GM12878 (cell line): ENCODE data around the gene TENT4B. TPM values are rescaled to one million over a fixed set of nuclear protein-coding genes. Genes with fewer than 3 reads are reported as not detected.
A peak's percentile ranks its signal among the peaks of the same experiment; 100 is the strongest.

ENCODE experiments used
- CHD4 ChIP-seq: fragments of 200-600 bp; sonication (generic); IDR thresholded peaks from 2 replicates; pipeline ENCODE4 v1.6.1; 2016; ENCODE audit warnings: mild to moderate bottlenecking
- CTCF ChIP-seq, 3 experiments: IDR thresholded peaks in 2 of 3; conservative IDR thresholded peaks in 1 of 3; 2 replicates each; pipeline ENCODE4 v1.5.1; 2011; ENCODE audit warnings: low read depth in 3 of 3, low read length in 3 of 3, mild to moderate bottlenecking in 3 of 3, control low read depth in 2 of 3, moderate library complexity in 2 of 3, inconsistent platforms in 1 of 3, mixed read lengths in 1 of 3; ENCODE audit not compliant: control insufficient read depth in 2 of 3, insufficient read depth in 1 of 3; ENCODE audit errors: extremely low read depth in 1 of 3
- DPF2 ChIP-seq: fragments of 450-650 bp; IDR thresholded peaks from 2 replicates; pipeline ENCODE4 v1.6.1; 2017; ENCODE audit warnings: mild to moderate bottlenecking
- EGR1 ChIP-seq, 2 experiments: IDR thresholded peaks; 1 replicate in 1 of 2; 2 replicates in 1 of 2; pipeline ENCODE4 v1.6.1; 2011 to 2012; ENCODE audit warnings: low read depth in 2 of 2, low read length in 2 of 2, borderline replicate concordance in 1 of 2, mild to moderate bottlenecking in 1 of 2, moderate library complexity in 1 of 2
- ETV6 ChIP-seq, 2 experiments: fragments of 450-650 bp in 1 of 2; IDR thresholded peaks in 1 of 2; conservative IDR thresholded peaks in 1 of 2; 2 replicates each; pipeline ENCODE4 v1.6.1; 2014; ENCODE audit warnings: antibody characterized with exemption in 1 of 2, borderline replicate concordance in 1 of 2, low read depth in 1 of 2, mild to moderate bottlenecking in 1 of 2, moderate library complexity in 1 of 2
- GABPA ChIP-seq: IDR thresholded peaks from 2 replicates; pipeline ENCODE4 v1.6.1; 2014; ENCODE audit warnings: antibody characterized with exemption, low read depth, mild to moderate bottlenecking, inconsistent platforms
- IKZF2 ChIP-seq, 2 experiments: fragments of 450-650 bp; IDR thresholded peaks; 2 replicates each; pipeline ENCODE4 v1.6.1; 2017; ENCODE audit warnings: mild to moderate bottlenecking in 2 of 2, moderate library complexity in 2 of 2
- MTA2 ChIP-seq: fragments of 450-650 bp; IDR thresholded peaks from 2 replicates; pipeline ENCODE4 v1.6.1; 2016; ENCODE audit warnings: low read depth, mild to moderate bottlenecking, moderate library complexity
- PKNOX1 ChIP-seq: fragments of 450-650 bp; IDR thresholded peaks from 2 replicates; pipeline ENCODE4 v1.6.1; 2016; ENCODE audit warnings: mild to moderate bottlenecking
- RCOR1 ChIP-seq: conservative IDR thresholded peaks from 2 replicates; pipeline ENCODE4 v1.6.1; 2012; ENCODE audit warnings: low read depth, low read length, improper control_type of control experiment
- ZNF24 ChIP-seq: fragments of 450-650 bp; IDR thresholded peaks from 2 replicates; pipeline ENCODE4 v1.6.1; 2017; ENCODE audit warnings: antibody characterized with exemption, mild to moderate bottlenecking
- polyA plus RNA-seq, 11 experiments: library from polyadenylated mRNA; depleted of rRNA in 4 of 11; unstranded in 6 of 11; stranded (reverse) in 5 of 11; fragments of >200 nt; fragmentation: Nextera tagmentation in 4 of 11; fragmentation: Illumina TruSeq in 1 of 11; extraction: Ambion mirVana in 4 of 11; extraction: Trizol in 1 of 11; gene quantifications; 1 replicate in 1 of 11; 2 replicates in 10 of 11; pipeline versions ENCODE4 v1.2.1 to v1.2.3, GENCODE V29; 2011 to 2016; ENCODE audit warnings: inconsistent platforms in 2 of 11, missing spikeins in 2 of 11, low read depth in 1 of 11
- total RNA-seq, 4 experiments: library from RNA; depleted of rRNA in 3 of 4; stranded (reverse); fragments of >200 nt in 3 of 4; fragmentation: Illumina TruSeq in 1 of 4; extraction: Trizol in 1 of 4; gene quantifications; 2 replicates each; pipeline versions ENCODE4 v1.2.1 to v1.2.3, GENCODE V29; 2013 to 2021
- TF ChIP-seq, protein P1 (sequence below): fragments of 150-350 bp; IDR thresholded peaks from 2 replicates; pipeline ENCODE4 v1.6.1; 2016; ENCODE audit warnings: low read depth, low read length

TENT4B gene
- total and polyA plus RNA-seq, 10 of the 15 experiments (the other 5 are each of a cell fraction or from before 2014, with no cell fraction given): 4.4 to 16.7 (median 10.8) TPM

DNA sequence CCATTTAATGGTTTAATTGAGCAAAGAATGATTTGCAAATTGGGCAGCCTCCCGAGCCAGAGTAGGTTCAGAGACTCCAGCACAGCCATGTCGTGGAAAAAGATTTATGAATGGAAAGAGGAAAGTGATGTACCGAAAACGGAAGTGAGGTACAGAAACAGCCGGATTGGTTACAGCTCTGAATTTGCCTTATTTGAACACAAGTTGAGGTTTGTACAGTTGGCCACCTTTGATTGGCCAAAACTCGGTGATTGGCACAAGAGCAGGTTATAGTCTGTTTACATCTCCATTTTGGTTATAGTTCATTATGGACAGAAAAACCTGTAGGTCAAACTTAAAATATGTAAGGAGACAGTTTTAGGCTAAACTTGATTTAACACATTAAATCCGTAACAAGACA, 44.5 kb downstream of the TENT4B start (continued):
- TF ChIP-seq, protein P1, sequence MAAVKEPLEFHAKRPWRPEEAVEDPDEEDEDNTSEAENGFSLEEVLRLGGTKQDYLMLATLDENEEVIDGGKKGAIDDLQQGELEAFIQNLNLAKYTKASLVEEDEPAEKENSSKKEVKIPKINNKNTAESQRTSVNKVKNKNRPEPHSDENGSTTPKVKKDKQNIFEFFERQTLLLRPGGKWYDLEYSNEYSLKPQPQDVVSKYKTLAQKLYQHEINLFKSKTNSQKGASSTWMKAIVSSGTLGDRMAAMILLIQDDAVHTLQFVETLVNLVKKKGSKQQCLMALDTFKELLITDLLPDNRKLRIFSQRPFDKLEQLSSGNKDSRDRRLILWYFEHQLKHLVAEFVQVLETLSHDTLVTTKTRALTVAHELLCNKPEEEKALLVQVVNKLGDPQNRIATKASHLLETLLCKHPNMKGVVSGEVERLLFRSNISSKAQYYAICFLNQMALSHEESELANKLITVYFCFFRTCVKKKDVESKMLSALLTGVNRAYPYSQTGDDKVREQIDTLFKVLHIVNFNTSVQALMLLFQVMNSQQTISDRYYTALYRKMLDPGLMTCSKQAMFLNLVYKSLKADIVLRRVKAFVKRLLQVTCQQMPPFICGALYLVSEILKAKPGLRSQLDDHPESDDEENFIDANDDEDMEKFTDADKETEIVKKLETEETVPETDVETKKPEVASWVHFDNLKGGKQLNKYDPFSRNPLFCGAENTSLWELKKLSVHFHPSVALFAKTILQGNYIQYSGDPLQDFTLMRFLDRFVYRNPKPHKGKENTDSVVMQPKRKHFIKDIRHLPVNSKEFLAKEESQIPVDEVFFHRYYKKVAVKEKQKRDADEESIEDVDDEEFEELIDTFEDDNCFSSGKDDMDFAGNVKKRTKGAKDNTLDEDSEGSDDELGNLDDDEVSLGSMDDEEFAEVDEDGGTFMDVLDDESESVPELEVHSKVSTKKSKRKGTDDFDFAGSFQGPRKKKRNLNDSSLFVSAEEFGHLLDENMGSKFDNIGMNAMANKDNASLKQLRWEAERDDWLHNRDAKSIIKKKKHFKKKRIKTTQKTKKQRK: no peak
- no peak for TF ChIP-seq ZNF24
- no peak for TF ChIP-seq ETV6 (conservative IDR thresholded peaks at IDR 0.05 in 1 of 2, IDR thresholded peaks at IDR 0.05 in 1 of 2; ENCODE audit: borderline replicate concordance in 1 of 2, low read depth in 1 of 2)
- no peak for TF ChIP-seq DPF2
- no peak for TF ChIP-seq IKZF2 (IDR thresholded peaks at IDR 0.05)
- no peak for TF ChIP-seq EGR1 (IDR thresholded peaks at IDR 0.05; ENCODE audit: borderline replicate concordance in 1 of 2, low read depth in 2 of 2, low read length in 2 of 2)
- TF ChIP-seq MTA2: no peak
- no peak for TF ChIP-seq CTCF (IDR thresholded peaks at IDR 0.05 in 2 of 3, conservative IDR thresholded peaks at IDR 0.05 in 1 of 3; ENCODE audit: control insufficient read depth in 2 of 3, extremely low read depth in 1 of 3, insufficient read depth in 1 of 3, low read depth in 3 of 3, low read length in 3 of 3)
- 0 out of 2 replicates have a peak, but pooled peaks have one; percentile 19 for TF ChIP-seq GABPA
- no peak for TF ChIP-seq RCOR1
- no peak for TF ChIP-seq CHD4
- TF ChIP-seq PKNOX1: peak; percentile 82
